ENCODE measurements around the gene PTPRC. TPM values are rescaled to one million over a fixed set of nuclear protein-coding genes. Genes with fewer than 3 reads are reported as not detected.

Gene PTPRC
- not detected in 2 replicates for total RNA-seq

GRCh38 chr1:198638894-198639635 lies at the start of gene PTPRC:
TSS of gene PTPRC (plus strand) at chr1:198639040. CDS start at chr1:198639269, 229 bp downstream.

Other genes starting within 250 kb of the PTPRC start
- gene ATP6V1G3, start 98.4 kb upstream of the PTPRC start, total RNA-seq = not detected in 2 replicates

All from bronchus fibroblast of lung (primary cell).